ENCODE results near the gene TOMM22.

The TOMM22 gene

DNA sequence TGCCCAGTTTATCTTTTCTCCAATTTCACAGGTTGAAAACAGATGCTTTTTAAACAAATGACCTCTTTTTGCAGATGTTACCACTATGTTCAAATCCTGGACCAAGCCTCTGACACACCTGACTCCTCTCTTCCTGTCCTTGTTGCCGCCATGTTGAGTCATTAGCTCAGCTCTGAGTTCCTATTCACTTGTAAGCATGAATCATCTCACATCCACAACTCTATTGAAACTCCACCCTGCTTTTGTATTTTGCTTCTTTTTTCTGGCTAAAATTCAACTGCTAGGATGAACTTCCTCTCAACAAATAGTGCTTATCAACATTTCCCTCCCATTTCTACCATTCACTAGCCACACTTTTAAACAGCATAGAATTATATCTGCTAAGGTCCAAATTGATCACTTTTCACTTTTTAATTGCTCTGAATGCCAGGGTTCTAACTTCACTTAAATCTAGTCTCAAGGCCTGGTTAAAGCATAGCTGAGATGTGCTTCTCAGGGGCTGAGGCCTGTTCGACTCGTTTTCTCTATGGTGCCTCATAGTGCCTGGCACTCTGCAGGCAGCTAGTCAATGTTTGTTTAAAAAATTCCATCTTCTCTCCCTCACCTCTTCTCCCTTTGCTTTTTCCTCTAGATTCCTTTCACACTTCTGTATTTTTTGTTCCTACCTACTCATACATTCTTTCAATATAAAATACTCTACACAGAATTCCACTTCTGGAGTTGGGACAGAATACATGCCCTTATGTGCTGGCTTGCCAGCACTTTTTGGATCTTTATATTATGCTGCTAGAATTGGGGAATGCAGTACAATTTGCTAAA, 15.1 kb downstream of the TOMM22 start:
- DNase-seq (ENCODE audit: low read depth in 2 of 2) = no peak

DNA sequence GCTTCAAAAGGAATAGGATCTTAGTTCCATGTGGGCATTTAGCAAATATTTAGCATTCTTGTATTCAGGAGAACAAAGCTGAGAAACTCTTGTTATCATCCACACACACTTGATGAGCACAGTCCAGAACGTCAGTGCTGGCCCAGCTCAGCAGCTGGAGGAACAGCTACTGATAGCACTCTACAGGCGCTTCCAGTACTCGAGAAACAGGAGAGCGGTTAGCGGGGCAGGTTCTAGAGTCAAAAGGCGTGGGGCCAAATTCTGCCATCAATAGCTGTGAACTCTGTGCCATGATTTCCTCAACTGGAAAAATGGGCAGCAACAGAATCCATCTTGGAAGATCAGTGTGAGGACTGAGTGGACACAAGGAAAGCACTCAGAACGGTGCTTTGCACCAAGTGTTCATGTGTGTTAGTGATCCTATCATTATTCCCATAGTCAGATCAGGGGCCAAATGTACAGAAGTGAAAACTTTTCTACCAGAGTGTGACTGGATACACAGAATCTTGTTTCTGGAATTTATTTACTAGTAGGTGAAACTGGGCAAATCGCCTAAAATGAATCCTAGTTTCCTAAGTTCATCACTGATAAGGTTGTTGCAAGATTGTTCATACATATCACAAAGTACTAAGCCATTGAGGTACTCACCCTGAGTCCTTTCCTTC, 15.8 kb downstream of the TOMM22 start:
- no peak for DNase-seq (ENCODE audit: low read depth in 2 of 2)

DNA sequence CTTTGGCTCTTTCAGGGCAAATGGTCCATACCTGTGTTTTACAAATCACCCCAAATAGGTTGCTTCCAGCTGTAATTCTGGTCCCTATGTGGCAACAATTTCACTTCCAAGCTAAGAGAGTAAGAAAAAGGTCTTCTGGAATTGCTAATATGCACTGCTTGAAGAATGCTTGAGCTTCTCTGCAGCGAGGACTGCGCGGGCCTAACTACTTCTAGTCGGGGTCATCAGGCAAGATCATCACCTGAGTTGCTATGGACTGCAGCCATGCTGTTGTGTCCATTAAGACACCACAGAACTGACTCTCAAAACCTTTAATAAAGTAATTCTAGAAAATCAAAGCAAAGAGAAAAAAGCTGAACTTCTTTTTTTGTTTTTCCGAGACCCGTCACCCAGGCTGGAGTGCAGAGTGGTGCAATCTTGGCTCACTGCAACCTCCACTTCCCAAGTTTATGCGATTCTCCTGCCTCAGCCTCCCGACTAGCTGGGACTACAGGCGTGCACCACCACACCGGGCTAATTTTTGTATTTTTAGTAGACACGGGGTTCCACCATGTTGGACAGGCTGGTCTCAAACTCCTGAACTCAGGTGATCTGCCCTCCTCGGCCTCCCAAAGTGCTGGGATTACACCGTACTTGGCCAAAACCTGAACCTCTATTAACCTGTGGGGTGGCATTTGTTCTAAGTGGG, 16.8 kb downstream of the TOMM22 start:
- no peak for DNase-seq (ENCODE audit: low read depth in 2 of 2)

- DNase-seq (ENCODE audit: low read depth in 2 of 2) = no peak
Measured at GRCh38 chr22:38699143-38699542, 17.4 kb downstream of the TOMM22 start.

- no peak for DNase-seq (ENCODE audit: low read depth in 2 of 2)
Measured at GRCh38 chr22:38699784-38700183, 18.0 kb downstream of the TOMM22 start.

DNA sequence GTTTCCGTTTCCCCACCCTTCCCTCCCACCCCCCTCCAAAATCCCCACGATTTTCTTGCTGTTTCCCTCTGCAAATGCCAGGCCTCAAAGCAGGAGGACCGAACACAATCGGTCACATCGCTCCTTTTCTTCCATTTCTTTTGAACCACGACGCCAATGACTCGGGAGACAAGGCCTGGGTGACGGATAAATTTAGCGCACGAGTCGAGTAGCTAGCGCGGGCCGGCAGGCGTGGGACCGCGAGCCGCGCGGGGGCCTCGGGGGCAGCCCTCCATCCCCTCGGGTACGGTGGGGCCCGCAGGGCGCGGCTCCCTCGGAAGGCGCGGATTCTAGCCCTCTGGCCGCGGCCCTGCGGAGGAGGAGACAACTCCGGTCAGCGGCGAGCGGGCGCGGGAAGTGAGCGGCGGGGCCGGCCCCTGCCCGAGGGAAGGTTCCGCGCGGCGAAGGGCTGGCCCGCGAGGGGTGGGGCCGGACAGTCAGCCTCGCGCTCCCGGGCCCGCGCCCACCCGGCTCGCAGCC, 18.6 kb downstream of the TOMM22 start:
- no peak for DNase-seq (ENCODE audit: low read depth in 2 of 2)

DNA sequence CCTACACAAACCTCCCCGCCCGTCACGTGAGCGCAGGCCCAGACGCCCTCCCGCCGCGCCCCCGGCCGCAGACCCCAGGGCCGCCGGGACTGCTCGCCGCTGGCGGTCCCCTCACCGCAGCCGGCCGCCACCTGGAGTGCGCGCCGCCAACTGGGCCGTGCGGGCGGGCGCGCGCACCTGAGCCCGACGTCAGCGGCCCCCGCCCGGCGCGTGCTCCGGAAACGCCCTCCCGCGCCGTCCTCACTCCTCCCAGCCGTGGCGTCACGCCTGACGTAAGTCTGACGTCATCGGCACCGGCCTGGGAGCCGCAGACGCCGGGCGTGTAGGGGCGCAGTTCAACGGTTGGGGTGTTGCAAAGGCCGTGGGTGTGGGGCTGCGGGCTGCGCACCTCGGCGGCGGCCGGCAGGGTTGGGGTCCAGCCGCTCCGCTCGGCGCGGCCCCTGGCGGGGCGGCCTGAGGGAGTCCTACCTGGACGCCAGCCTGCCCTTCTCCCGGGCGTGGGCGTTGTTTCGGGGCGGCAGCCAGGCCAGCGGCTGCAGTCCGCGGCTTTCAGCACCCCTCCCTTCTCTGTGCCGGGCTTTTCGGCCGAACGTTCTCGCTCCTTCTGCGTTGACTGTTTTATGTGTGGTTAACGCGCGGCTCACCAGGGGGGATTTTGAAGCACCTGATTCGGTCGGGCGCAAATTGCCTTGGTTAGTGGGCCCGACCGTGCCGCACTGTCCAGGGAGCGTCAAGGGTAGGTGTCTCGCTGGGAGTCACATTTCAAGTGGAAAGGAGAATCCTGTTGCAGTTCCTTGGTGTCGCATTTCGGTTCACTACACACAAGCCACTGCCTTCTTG, 19.3 kb downstream of the TOMM22 start, which contains the start of gene JOSD1:
JOSD1 (minus strand) TSS at position 155 of the 840 bp plus-strand sequence. CDS start 956 bp downstream, outside the sequence.
- DNase-seq (ENCODE audit: low read depth in 2 of 2) = peak; percentile 82 to 86

- no peak for DNase-seq (ENCODE audit: low read depth in 2 of 2)
Measured at GRCh38 chr22:38704654-38705234, 23.0 kb downstream of the TOMM22 start.

- DNase-seq (ENCODE audit: low read depth in 2 of 2) = peak; percentile 100
Measured at GRCh38 chr22:38705235-38706100, 23.7 kb downstream of the TOMM22 start, which contains the start of gene GTPBP1. Gene GTPBP1 (plus strand): TSS chr22:38705944. CDS start chr22:38705956, 12 bp downstream.

- no peak for DNase-seq (ENCODE audit: low read depth in 2 of 2)
Measured at GRCh38 chr22:38706101-38706900, 24.5 kb downstream of the TOMM22 start.

GRCh38 chr22:38706901-38707195, 25.1 kb downstream of the TOMM22 start:
- DNase-seq (ENCODE audit: low read depth in 2 of 2) = no peak

GRCh38 chr22:38707346-38707745, 25.6 kb downstream of the TOMM22 start:
- no peak for DNase-seq (ENCODE audit: low read depth in 2 of 2)

- no peak for DNase-seq (ENCODE audit: low read depth in 2 of 2)
Measured at GRCh38 chr22:38707984-38708383, 26.2 kb downstream of the TOMM22 start.

GRCh38 chr22:38709306-38709705, 27.5 kb downstream of the TOMM22 start:
- no peak for DNase-seq (ENCODE audit: low read depth in 2 of 2)

DNA sequence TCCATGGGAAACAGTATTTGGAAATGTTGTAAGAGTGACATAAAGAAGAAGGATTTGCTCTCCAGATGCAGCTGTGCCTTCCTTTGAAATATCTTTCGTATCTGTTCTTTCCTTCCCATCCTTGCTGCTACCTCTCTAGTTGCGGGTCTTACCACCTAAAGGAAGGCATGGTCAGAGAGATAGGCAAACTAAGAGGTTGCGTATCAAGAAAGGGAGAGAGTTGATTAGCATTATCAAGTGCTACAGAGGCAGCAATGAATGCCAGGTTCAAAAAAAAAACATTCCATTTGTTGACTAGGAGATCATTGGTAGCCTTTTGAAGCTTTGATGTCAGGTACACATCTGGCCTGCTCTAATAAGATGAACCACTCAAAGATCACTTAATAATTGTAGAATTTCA, 28.6 kb downstream of the TOMM22 start:
- DNase-seq (ENCODE audit: low read depth in 2 of 2) = no peak

- DNase-seq (ENCODE audit: low read depth in 2 of 2) = no peak
Measured at GRCh38 chr22:38710866-38711265, 29.1 kb downstream of the TOMM22 start.

- no peak for DNase-seq (ENCODE audit: low read depth in 2 of 2)
Measured at GRCh38 chr22:38712486-38713207, 30.9 kb downstream of the TOMM22 start.

- no peak for DNase-seq (ENCODE audit: low read depth in 2 of 2)
Measured at GRCh38 chr22:38713921-38714320, 32.2 kb downstream of the TOMM22 start.

Measured in fibroblast of skin of left quadriceps (primary cell).